NCI-H524 treated with DMSO at 0.1 percent for 48 hours (cell line): ENCODE measurements around the gene CSRP3.

Experiments
- DNase-seq: peaks from one replicate; lab custom pipeline; 2025; lab: John Stamatoyannopoulos, UW

Gene CSRP3

DNA sequence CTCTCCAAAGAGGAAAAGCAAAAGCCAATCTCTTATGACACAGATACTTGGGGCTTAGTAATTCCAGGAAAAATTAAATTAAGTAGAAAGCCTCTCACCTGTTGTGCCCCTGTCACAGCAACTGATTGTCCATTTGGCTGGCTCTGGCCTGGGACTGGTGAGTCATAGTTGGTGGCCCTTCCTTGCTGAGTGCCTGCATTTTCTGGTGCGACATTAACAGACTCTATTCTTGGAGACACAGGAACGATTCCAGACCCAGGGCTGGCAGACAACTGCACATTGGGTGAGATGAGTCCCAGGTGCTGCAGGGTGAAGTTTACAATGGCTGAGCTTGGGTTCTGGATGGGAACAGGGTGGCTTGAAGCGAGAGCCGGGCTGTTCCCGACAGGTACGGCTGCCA is 23.3 kb upstream of the CSRP3 start:
- DNase-seq: no peak

- DNase-seq: no peak
Measured at GRCh38 chr11:19220903-19221724, 19.3 kb upstream of the CSRP3 start.

DNA sequence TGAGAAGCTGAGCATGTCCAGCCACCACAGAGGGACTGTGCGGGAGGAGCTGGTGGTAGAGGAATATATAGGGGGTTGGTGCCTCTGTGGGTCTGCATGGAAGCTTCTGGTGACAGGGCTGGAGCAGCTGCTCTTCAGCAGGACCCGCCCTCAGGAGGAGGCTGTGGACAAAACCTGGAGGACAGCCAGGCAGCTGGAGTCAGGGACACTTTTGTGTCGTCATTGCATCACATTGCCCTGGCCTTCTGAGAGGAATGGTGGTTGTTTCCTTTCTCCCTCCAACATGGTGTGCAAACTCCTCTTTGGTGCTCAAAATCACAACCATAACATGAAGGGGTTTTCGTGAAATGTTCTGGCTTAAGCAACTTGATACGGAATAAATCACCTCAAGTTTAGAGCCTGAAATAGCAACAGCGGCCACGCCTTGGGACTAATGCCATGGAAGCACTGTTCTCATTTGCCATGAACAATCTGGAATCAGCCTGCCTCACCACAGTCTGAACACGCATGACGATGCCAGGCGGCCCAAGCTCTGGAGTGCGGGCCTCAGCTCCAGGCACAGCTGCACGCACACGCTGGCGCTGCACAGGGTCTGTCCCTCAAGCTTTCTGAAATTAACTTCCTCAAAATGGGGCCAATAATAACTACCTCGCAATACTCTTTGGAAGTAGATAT is 17.1 kb upstream of the CSRP3 start:
- DNase-seq: no peak

- DNase-seq: no peak
Measured at GRCh38 chr11:19218216-19218615, 16.4 kb upstream of the CSRP3 start.

DNA sequence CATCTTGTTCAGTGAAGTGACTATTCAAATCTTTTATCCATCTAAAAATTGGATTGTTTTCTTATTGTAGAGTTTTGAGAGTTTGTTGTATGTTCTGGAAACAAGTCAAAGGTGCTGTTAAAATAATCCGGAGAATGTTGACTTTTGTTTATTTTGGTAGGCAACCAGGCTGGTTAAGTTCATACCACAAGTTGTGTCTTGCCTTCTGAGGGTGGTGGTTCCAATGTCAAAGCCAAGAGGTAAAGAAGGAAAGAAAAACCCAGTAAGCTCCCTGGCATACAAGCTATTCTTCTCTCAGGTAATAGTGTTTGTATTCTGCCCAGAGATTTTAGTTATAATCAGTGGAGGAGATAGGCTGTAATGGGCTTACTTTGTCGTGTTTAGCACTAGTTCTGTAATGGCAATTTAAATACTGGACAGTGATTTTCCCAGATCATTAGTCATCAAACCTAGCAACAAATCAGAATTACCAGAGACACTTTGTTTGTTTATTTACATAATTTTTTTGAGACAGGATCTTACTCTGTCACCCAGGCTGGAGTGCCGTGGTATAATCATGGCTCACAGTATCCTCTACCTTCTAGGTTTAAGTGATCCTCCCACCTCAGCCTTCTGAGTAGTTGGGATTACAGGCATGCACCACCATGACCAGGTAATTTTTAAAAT is 15.1 kb upstream of the CSRP3 start:
- no peak for DNase-seq

GRCh38 chr11:19216021-19216420 is 14.2 kb upstream of the CSRP3 start:
- DNase-seq: no peak

DNA sequence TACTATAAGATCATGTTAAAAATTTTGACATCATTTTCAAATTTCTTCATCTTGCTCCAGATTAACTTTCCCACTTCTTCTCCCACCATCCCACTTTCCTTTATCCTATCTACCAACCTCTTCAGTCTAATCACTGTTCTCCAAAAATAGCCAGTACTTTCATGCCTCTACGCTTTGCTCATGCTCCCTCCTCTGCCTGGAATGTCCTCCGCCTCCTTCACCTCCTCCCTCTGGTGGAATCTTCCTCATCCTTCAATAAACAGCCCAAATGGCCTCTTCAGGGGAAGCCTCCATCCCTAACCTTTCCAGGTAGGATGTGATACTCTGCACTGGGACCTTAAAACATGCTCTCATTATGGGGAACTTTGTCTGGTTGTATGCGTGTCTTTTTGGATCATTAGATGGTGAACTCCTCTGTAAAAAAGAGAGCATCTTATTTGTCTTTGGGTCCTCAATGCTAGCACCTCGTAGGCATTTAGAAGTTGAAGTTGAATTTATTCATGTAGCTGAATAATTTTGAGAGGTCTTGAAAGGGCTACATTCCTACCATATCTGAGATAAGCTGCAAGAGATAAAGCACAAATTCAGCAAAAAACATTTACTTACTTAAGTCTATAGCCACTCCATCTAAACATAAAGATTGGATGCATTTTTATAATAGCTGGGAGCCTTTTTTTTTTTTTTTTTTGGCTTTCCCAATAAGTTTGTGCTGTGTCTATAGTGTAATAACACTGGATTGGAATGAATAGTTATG is 8.0 kb upstream of the CSRP3 start:
- no peak for DNase-seq

DNA sequence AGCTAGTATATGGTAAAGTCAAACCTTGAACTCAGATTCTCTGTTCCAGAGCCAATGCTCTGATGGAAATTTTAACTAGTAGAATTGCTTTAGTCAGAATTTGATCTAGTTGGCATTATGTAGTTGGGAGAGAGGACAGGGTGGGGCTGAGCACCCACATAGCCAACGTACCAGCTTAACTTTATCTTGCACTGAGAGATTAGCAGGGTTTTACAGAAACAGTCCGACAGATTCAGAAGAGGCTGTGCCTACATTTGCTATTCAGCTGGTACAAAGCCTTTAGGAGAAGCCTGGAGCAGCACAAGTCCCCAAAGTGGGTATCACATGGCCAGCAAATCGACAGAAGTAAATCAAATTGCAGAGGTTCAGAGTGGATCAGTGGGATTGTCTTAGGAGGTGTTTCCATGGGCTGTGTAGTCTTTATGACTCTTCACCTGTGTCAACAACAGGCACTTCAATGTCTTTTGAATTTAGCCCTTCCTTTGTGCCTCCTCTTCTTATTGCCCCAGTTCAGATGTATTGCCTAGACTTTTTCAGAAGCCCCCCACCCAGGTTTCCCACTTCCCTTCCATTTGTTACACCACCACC is 7.3 kb upstream of the CSRP3 start:
- no peak for DNase-seq

DNA sequence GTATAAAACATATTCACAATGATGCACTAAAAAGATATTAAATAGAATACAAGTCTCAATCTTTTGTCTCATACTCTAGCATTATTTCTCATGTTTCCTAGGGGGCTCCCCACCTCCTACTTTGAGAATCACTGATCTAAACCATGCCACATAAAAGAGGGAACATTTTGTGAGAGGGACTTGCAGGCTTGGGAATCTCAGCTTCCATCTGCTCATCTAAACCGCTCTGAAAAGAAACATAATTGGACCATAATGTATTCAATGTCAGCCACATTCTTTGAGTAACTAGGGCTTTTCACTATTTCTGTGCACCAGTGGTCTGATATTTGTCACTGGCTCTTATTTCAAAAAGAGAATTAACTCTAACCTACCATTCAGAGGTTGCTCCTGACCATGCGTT is 6.4 kb upstream of the CSRP3 start:
- no peak for DNase-seq

- no peak for DNase-seq
Measured at GRCh38 chr11:19204836-19205235, 3.1 kb upstream of the CSRP3 start.

DNA sequence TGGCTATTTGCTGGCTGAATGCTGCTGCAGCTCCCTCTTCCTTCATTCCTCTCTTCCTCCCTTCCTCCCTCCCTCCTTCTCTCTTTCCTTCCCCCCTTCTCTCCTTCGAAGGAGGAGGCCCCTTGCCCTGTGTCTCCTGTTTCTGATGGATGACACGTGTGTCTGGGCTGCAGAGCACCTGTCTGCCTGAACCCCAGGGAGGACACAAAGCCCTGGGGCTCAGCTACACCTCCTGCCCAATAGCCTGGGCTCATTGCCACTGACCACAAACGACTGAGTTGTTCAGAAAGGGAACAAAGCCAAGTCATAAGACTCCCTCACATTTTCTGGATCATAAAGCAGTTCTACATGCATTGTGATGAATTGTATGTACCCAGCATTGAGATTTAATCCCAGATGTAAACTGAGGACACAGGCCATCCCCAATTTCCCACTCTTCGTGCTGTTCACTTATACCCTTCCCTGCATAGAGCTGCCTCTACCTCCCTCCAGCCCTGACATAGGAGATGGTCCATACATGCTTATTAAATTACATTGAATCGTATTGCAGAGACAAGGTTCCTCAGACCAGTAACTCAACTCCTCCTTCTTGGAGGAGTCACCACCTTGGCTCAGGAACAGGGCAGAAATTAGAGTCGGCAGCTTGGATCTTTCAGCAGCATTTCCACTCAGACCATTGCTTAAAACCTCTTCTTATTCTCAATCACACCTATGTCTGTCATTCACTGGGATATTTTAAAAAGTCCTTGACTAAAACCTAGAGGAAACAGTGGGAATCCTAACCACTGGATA is 1.2 kb downstream of the CSRP3 start:
- no peak for DNase-seq

GRCh38 chr11:19199771-19200170 is 2.0 kb downstream of the CSRP3 start:
- no peak for DNase-seq

GRCh38 chr11:19199048-19199447 is 2.7 kb downstream of the CSRP3 start:
- no peak for DNase-seq

GRCh38 chr11:19196432-19196831 is 5.4 kb downstream of the CSRP3 start:
- no peak for DNase-seq

DNA sequence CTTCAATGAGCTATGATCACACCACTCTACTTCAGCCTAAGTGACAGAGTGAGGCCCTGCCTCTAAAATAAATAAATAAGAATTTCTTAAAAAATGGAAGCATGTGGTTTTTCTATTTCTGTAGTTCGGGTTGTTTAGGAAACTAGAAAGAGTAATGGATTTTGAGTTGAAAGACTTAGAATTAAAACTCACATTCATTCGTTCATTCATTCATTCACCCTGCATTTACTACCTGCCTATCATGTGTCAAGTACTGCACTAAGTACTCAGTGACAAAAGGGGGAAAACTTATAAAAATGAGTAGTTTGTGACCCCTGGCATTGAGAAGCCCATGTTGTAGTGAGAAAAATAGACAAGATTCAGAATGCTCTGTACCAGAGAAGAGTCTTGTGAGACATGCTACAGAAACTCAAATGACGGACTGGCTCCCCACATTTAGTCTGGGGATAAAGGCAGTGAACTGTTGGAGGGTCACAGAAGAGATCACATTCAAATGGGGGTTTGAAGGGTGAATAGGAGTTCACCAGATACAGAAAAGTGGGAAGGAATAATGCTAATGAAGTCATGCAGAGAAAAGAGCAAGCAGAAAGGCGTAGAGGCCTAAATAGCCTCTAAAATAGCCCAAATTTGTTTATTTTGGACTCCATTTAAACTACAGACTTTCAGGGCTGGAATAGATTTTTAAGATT is 7.0 kb downstream of the CSRP3 start:
- no peak for DNase-seq

DNA sequence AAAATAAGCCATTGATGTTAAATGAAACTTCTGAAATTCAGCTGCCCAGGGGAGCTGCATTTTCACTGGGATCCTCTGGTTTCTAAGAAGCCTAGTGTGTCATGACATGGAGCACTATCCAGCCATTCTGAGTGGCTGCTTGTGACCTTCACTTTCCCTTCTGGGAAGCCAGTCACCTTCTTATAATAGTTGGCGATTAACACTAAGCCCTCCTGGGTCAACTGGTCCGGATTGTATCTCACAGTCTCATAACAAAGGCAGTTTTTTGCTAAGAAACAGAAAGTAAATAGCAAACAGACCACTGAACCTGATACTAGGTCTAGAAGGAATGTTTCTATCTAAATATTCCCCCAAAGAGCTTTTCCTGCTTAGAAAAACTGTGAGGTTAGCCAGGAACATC is 7.9 kb downstream of the CSRP3 start:
- DNase-seq: no peak

DNA sequence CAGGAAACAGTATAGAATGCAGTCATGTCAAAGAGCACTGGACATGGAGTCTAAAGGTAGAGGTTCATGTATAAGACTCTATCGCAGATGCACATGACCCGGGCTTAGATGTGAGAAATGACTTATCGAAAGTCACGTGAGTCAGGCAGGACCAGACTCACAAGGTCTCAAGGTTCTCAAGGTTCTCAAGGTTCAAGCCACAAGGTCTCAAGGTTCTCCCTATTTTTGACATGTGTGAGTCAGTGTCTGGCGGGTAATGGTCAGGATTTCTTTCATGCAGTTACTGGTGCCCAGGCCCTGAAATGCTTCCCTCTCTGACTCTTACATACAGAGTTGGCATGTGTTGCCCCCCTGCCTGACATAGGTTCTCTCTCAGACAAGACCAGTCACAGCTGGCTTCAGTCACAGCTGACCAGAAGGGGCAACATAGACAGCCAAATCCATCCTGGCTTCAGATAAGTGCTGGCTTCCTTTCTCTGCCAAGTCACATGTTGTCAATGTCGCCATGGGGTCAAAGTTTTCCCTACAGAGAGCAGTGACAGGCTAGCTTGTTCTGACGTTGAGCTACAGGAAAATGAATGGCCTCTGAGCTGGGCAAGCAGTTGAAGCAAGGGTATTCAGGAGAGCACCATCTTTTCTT is 10.1 kb downstream of the CSRP3 start:
- no peak for DNase-seq

GRCh38 chr11:19187833-19188258 is 13.9 kb downstream of the CSRP3 start:
- no peak for DNase-seq

DNA sequence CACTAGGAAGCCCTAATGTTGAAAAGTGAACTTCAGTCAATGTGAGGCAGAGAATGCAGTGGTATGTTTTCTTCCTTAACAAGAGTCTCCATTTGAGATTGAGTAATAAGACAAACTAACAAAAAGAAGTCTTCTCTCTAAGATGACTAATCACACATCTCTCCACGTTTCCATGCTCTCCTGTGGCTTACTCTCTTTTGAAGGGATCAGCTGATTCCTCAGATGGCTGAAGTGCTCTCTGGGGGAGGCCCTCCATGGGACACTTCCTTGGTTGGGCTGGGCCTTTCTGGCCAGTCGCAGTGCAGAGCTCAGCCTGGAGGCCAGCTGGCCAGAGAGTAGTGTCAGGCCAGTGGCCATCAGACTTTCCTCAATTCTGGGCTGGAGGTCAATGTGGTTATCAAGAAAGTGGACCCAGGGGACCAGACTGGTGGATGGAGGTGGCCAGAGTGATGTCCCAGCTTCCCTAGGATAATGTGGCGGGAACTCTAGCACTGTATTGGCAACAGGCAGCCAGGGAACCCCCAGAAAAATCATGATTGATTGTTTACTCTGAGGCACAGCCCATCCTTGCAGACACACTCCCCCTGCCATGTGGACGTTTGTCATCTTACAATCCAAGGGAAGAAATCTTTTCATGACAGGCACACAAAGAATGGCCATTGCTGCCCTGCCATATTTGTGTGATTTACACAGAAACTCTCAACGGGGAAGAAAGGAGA is 14.5 kb downstream of the CSRP3 start:
- DNase-seq: no peak
